NCI-H2029 (cell line): ENCODE data around the gene TPT1.
"Not testable (repeated sequence)": the region's sequence is repeated elsewhere in the genome, so short reads cannot be mapped to it uniquely, and the experiment has no call there.

Experiments
- DNase-seq: peaks from one replicate; lab custom pipeline; 2025; lab: John Stamatoyannopoulos, UW

TPT1 gene

DNA sequence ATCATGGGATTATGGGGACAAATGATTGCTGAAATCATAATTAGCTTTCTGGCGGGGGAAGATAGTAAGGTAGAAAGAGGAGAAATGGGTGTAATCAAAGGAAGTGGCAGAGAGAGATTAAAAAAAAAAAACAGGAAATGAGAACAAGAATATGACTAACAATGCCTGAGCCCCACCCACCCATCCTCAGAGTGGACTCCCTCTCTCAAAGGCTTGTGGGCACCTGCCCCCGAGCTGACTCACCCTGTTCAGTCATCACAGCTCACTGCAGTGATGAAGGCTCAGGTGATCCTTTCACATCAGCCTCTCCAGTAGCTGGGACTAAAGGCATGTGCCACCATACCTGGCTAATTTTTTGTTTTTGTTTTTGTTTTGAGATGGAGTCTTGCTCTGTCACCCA lies 26.4 kb upstream of the TPT1 start:
- peak; percentile 53 for DNase-seq

- DNase-seq: no peak
Observed at GRCh38 chr13:45365558-45365885, 24.5 kb upstream of the TPT1 start.

DNA sequence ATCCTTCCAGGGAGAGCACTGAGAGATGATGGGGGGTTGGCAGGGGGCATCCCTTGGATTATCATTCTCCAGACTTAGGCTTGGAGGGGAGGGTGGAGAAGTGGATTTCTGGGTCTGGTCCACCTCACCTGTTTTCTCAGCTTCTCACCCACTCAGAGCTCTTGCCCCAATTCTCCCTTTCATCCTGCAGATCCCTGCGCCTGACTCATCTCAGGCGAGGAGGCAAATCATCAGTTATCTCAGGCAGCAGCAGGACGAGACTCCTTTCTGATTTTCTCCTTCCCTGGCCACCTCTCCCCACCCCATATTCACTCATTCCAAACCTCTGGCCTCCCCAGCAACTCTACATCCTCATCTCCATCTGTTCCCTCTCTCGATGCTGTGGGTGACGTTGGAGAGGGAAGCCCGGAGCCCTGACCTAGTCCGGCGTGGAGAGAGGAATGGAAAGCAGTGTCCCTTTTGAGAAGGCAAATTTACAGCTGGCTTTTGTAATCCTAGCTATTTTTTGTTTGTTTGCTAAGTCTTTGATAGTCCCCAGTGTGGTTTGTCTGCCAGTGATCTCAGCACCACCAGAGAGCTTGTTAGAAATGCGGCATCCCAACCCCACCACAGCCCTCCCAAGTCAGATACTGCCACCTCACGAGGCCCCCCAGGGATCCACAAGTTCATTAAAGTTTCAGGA lies 24.0 kb upstream of the TPT1 start:
- no peak for DNase-seq

DNA sequence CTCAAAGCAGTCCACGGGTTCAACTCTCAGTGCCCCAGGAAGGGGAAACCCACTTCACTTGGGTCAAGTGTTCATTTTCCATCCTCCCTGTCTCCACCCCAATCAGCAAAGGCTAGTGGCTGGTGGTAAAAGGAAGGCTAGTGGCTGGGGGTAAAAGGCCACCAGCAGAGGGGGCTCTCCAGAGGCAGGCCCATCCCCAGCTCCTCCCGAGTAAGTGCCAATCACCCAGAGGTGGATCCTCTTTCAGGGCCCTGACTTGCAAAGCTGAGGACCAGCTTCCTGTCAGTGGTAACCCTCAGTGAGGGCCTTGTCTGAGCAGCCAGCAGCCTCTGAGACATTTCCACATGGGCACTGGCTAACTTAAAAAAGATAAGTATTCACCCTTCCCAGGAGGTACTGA lies 22.0 kb upstream of the TPT1 start:
- no peak for DNase-seq

- no peak for DNase-seq
Observed at GRCh38 chr13:45361596-45362206, 20.7 kb upstream of the TPT1 start.

GRCh38 chr13:45356966-45357672 lies 16.1 kb upstream of the TPT1 start:
- DNase-seq: no peak

DNA sequence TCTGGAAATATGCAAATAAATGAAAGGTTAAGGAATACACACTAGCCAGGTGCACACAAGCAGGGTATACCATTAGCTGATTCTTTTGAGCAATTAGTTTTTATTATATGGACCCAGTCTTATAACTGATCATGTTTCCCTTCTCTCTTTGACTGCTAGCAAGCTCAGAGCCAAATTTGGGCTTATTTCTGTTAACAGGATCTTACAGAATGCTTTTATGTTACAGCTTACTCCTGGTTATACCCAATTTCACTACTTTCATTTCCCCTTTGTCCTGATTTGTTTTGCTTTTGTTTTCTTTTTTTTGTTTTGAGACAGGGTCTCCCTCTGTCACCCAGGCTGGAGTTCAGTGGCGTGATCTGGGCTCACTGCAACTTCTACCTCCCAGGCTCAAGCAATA lies 12.9 kb upstream of the TPT1 start:
- no peak for DNase-seq

DNA sequence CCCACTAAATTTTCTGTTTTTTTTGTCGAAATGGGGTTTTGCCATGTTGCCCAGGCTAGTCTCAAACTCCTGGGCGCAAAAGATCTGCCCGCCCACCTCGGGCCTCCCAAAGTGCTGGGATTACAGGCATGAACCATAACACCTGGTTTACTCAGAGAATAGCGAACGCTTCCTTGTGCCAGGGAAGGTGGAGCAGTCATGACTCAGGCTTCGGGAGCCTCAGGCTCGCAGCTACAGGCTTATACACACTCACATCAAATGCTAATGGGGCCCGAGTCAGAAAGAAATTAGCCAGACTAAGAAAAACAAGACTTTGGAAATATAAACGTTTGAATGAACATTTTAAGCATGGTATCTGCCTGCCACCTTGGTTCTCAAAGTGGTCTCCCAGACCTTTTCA lies 11.0 kb upstream of the TPT1 start:
- DNase-seq: no peak

DNA sequence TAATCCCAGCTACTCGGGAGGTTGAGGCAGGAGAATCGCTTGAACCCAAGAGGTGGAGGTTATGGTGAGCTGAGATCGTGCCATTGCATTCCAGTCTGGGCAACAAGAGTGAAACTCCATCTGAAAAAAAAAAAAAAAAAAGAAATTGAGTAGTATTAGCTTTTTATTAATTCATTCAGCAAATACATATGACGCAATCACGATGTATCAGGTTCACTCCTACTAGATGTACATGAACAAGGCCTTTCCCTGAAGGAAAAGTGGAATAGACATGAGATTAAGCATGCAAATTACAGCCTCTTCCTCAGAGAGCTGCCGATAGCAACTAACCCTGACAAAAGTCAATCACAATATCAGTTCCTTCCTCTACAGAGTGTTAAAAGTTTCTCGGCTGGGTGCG lies 9.2 kb upstream of the TPT1 start:
- no peak for DNase-seq

GRCh38 chr13:45349438-45349837 lies 8.5 kb upstream of the TPT1 start:
- DNase-seq: no peak

DNA sequence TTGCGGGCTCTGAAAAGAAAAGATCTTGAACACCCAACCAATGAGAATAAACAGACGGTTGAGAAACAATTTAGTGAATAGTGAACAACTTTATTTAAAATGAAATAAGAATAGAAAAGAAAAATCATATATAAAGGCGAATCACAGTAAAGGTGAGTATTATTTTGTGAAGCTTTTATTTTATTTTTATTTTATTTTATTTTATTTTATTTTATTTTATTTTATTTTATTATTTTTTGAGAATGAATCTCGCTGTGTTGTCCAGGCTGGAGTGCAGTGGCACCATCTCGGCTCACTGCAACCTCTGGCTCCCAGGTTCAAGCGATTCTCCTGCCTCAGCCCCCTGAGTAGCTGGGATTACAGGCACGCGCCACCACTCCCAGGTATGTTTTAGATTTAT lies 3.1 kb upstream of the TPT1 start:
- not testable (repeated sequence) for DNase-seq

- DNase-seq: not testable (repeated sequence)
Observed at GRCh38 chr13:45343102-45343501, 2.1 kb upstream of the TPT1 start.

DNA sequence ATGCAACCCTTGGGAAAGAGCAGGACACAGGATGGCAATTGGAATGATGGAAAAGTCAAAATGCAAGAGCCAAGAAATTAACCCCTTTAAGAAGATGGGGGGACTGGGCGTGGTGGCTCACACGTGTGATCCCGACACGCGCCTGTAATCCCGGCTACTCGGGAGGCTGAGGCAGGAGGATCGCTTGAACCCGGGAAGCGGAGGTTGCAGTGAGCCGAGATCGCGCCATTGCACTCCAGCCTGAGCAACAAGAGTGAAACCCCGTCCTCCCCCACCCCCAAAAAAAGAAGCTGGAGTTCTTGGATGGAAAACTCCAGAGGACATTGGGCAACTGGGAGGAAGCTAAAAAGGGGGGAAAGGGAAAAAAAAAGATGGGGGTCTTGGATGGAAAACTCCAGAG lies 1.7 kb upstream of the TPT1 start:
- DNase-seq: not testable (repeated sequence)

GRCh38 chr13:45341799-45342500 lies 967 bp upstream of the TPT1 start:
- DNase-seq: no peak

DNA sequence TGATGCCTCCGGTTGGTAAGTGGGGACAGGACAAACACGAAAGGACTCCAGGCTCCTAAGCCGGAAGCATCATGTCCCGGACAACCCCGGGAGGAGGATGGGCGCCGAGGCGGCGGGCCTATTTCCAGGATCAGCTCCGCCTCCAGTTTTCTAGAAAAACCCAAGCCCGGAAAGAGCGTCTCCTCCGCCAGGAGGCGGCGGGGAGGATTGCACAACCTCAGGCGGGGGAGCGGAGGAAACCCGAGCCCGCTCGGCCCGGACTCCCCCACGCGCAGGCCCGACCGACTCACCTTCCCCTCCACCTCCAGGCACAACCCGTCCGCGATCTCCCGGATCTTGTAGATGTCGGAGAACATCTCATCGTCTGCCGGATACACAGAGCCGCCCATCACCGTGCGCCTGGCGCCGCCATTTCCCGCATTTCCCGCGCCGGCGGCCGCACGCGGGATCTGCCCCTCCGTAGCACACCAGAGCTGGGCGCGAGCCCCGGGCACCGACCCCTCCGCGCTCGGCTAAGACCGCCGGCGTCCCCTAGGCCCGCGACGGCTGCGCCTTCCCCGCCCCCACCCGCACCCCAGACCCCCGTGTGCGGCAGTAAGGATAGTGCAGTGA lies 455 bp downstream of the TPT1 start:
- peak; percentile 63 for DNase-seq

DNA sequence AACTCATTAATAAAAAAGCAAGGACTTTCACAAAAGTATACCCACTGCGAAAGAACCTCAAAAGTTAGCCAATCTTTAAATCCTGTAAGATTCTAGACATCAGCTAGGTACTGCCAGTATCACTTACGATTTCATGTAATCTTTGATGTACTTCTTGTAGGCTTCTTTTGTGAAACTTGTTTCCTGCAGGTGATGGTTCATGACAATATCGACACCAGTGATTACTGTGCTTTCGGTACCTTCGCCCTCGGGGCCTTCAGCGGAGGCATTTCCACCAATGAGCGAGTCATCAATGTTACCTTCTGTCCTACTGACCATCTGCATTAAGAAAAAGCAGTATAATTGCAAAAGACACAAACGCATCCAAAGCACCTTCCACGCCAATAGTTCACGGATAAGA lies 1.1 kb downstream of the TPT1 start:
- no peak for DNase-seq

DNA sequence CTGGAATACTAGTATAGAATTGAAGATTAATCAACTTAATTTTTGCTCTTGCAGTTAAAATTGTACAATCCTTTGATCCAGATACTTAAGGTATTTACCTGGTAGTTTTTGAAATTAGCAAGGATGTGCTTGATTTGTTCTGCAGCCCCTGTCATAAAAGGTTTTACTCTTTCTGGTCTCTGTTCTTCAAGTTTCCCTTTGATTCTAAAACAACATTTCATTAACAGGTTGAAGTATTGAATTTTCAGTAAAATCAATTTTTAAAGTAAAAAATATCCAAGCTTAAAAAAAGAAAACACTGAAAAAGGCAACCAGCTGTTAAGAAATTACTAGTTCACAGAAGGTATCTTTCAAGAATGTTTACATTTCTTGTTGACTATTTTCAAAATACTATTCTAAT lies 1.6 kb downstream of the TPT1 start:
- DNase-seq: no peak

DNA sequence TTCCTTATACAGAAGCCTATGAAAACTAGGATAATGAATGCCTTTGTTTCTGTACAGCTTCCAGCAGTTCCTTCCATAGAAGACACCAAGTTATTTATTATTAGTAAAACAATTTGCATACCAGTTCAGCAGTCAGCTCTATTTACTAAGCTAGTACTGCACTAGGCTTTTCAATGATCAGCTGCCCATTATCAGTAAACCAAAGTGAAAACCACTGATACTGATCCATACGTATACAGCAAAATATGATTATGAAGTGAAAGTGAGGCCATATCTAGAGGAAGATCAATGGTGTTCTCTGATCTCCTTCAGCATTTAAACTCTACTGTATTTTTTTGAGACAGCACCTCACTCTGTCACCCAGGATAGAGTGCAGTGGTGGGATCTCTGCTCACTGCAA lies 3.2 kb downstream of the TPT1 start:
- no peak for DNase-seq

GRCh38 chr13:45337395-45337794 lies 3.6 kb downstream of the TPT1 start:
- no peak for DNase-seq

- no peak for DNase-seq
Observed at GRCh38 chr13:45336025-45336800, 4.8 kb downstream of the TPT1 start.

DNA sequence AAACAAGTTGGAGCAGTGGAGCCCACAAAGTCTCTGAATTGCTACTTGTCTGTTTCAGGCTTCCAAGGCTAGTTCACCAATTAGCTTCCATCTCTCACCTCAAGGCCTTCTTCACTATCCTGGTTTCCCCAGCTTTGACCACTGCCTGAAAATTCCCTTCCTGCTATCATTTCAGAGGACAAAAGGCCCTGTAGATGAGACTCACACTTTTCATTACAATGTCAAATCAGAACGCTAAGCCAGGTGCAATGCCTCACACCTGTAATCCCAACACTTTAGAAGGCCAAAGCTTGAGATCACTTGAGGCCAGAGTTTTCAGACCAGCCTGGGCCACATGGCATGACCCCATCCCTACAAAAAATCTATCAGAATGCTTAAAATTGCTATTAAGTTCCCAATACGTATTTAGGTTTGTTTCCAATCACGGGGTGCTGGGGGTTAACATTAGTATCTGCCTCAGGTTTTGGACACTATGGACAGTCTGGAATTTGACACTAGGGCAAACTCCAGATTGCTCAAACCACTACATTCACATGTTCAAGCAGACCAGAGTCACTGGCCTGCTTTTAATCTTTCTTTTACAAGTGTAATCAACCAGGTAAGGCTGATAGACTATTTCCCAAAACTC lies 5.5 kb downstream of the TPT1 start:
- no peak for DNase-seq
